OCI-LY1 (cell line): ENCODE data around the gene GUCA1A.
"Not testable (repeated sequence)": the region's sequence is repeated elsewhere in the genome, so short reads cannot be mapped to it uniquely, and the experiment has no call there.

ENCODE experiments used
- H2AFZ ChIP-seq: fragments of 200-600 bp; sonication (generic), shearing (Covaris generic); 2 replicates; pipeline ENCODE4 v1.6.0; 2014; ENCODE audit warnings: antibody characterized with exemption, mild to moderate bottlenecking, low read length
- H3F3A ChIP-seq: fragments of 200-600 bp; sonication (generic), shearing (Covaris generic); 2 replicates; pipeline ENCODE4 v1.6.0; 2014; ENCODE audit warnings: mild to moderate bottlenecking, antibody characterized with exemption, low read length, moderate library complexity; ENCODE audit not compliant: insufficient read depth
- H3K27ac ChIP-seq: fragments of 200-600 bp; sonication (generic); 2 replicates; pipeline ENCODE4 v1.5.1; 2014; ENCODE audit warnings: low read length, mixed run types, mild to moderate bottlenecking, low read depth; ENCODE audit not compliant: poor library complexity, severe bottlenecking
- H3K27me3 ChIP-seq: fragments of 200-600 bp; sonication (generic); 2 replicates; pipeline ENCODE4 v1.6.0; 2014; ENCODE audit warnings: antibody characterized with exemption, mild to moderate bottlenecking, low read length, moderate library complexity; ENCODE audit not compliant: insufficient read depth
- H3K36me3 ChIP-seq: fragments of 200-600 bp; sonication (generic); 2 replicates; pipeline ENCODE4 v1.6.1; 2014; ENCODE audit warnings: mild to moderate bottlenecking, antibody characterized with exemption, low read length, moderate library complexity, mixed read lengths; ENCODE audit not compliant: insufficient read depth
- H3K4me1 ChIP-seq: fragments of 200-600 bp; sonication (generic); 2 replicates; pipeline ENCODE4 v1.5.1; 2014; ENCODE audit warnings: mild to moderate bottlenecking, low read length, moderate library complexity; ENCODE audit not compliant: insufficient read depth, severe bottlenecking
- H3K4me2 ChIP-seq: fragments of 200-600 bp; sonication (generic), shearing (Covaris generic); 2 replicates; pipeline ENCODE4 v1.6.1; 2014; ENCODE audit warnings: low read length
- H3K4me3 ChIP-seq: fragments of 200-600 bp; sonication (generic); 2 replicates; pipeline ENCODE4 v1.5.1; 2014; ENCODE audit warnings: low read length, low read depth, mild to moderate bottlenecking, mixed read lengths; ENCODE audit not compliant: poor library complexity, severe bottlenecking
- H3K79me2 ChIP-seq: fragments of 200-600 bp; shearing (Covaris generic); 2 replicates; pipeline ENCODE4 v1.6.1; 2016; ENCODE audit warnings: mixed run types, low read length, mixed read lengths; ENCODE audit not compliant: insufficient read depth
- H3K9ac ChIP-seq: fragments of 200-600 bp; sonication (generic), shearing (Covaris generic); 2 replicates; pipeline ENCODE4 v1.6.1; 2014; ENCODE audit warnings: mild to moderate bottlenecking, low read length, mixed read lengths
- H3K9me2 ChIP-seq: fragments of 200-600 bp; sonication (generic), shearing (Covaris generic); 2 replicates; pipeline ENCODE4 v1.6.1; 2014; ENCODE audit warnings: low read depth, mild to moderate bottlenecking, low read length, mixed read lengths
- H3K9me3 ChIP-seq: fragments of 200-600 bp; shearing (Covaris generic); 2 replicates; pipeline ENCODE4 v1.6.1; 2014; ENCODE audit warnings: low read length, mixed read lengths
- H4K20me1 ChIP-seq: fragments of 200-600 bp; sonication (generic), shearing (Covaris generic); 2 replicates; pipeline ENCODE4 v1.6.0; 2016; ENCODE audit warnings: mild to moderate bottlenecking, low read length; ENCODE audit not compliant: insufficient read depth
- CTCF ChIP-seq: fragments of 200-600 bp; sonication (generic), shearing (Covaris generic); IDR thresholded peaks from 2 replicates; pipeline ENCODE4 v1.5.1; 2017; ENCODE audit warnings: mild to moderate bottlenecking, antibody characterized with exemption, low read length, moderate library complexity, mixed read lengths
- EZH2 ChIP-seq: fragments of 200-600 bp; sonication (generic), shearing (Covaris generic); IDR thresholded peaks from 2 replicates; pipeline ENCODE4 v1.8.0; 2017; ENCODE audit warnings: borderline replicate concordance, mixed run types, mild to moderate bottlenecking, antibody characterized with exemption, low read length, moderate library complexity, mixed read lengths

GUCA1A gene

GRCh38 chr6:42211726-42212125 is 38.6 kb downstream of the GUCA1A start:
- Histone ChIP-seq H2AFZ (no peak overlapping the region), H3K27ac (no peak overlapping the region), H3K36me3 (peaks cover 63% of the 10 kb centered on the region), H3K79me2 (peaks cover under 1% of the 10 kb centered on the region), H3K4me2 (no peak overlapping the region), H3K27me3 (no peaks in the 10 kb centered on the region), H4K20me1 (no peaks in the 10 kb centered on the region), H3F3A (no peaks in the 10 kb centered on the region), H3K4me1 (peaks cover 12% of the 10 kb centered on the region), H3K9me3 (no peaks in the 10 kb centered on the region), H3K9me2 (no peaks in the 10 kb centered on the region), H3K4me3 (no peak overlapping the region), H3K9ac (no peak overlapping the region)
- TF ChIP-seq EZH2, result no peak
- no peak for TF ChIP-seq CTCF

- Histone ChIP-seq H4K20me1 (no peaks in the 10 kb centered on the region), H3F3A (no peaks in the 10 kb centered on the region), H2AFZ (no peak overlapping the region), H3K79me2 (peaks cover 8% of the 10 kb centered on the region), H3K9ac (no peak overlapping the region), H3K27me3 (no peaks in the 10 kb centered on the region), H3K9me3 (no peaks in the 10 kb centered on the region), H3K9me2 (no peaks in the 10 kb centered on the region), H3K4me2 (no peak overlapping the region), H3K4me3 (no peak overlapping the region), H3K27ac (no peak overlapping the region), H3K36me3 (peaks cover 62% of the 10 kb centered on the region), H3K4me1 (peaks cover 17% of the 10 kb centered on the region)
- TF ChIP-seq EZH2 (no peak), CTCF (no peak)
Observed at GRCh38 chr6:42212442-42212841, 39.3 kb downstream of the GUCA1A start.

GRCh38 chr6:42216495-42216894 is 43.3 kb downstream of the GUCA1A start:
- H4K20me1 ChIP-seq, H3K9me3 ChIP-seq, H3K79me2 ChIP-seq, H3K27ac ChIP-seq, H3F3A ChIP-seq, H3K27me3 ChIP-seq, H2AFZ ChIP-seq, H3K9me2 ChIP-seq: not testable (repeated sequence)
- Histone ChIP-seq H3K4me2 (peak overlapping the region; percentile 88), H3K4me3 (peak overlapping the region; percentile 94), H3K9ac (peak overlapping the region; percentile 93; the same call in 1 of the 2 replicates), H3K36me3 (peaks cover 26% of the 10 kb centered on the region), H3K4me1 (peaks cover 22% of the 10 kb centered on the region)

GRCh38 chr6:42217157-42217518 is 44.0 kb downstream of the GUCA1A start:
- TF ChIP-seq EZH2, result no peak
- no peak for TF ChIP-seq CTCF
- Histone ChIP-seq H3K4me1 (peaks cover 22% of the 10 kb centered on the region), H2AFZ (peak overlapping the region; percentile 59)

More at GRCh38 chr6:42217157-42217518, 44.0 kb downstream of the GUCA1A start:
- H3K27me3 ChIP-seq, result no peaks in the 10 kb centered on the region
- H3K79me2 ChIP-seq, result peaks cover 9% of the 10 kb centered on the region
- peak overlapping the region; percentile 93 for H3K9ac ChIP-seq
- H3K4me3 ChIP-seq, result peak overlapping the region; percentile 94
- H3K9me3 ChIP-seq, result no peaks in the 10 kb centered on the region
- no peak overlapping the region for H3K27ac ChIP-seq
- peaks cover 19% of the 10 kb centered on the region for H3K36me3 ChIP-seq
- no peaks in the 10 kb centered on the region for H4K20me1 ChIP-seq
- peak overlapping the region; percentile 88 for H3K4me2 ChIP-seq
- H3K9me2 ChIP-seq, result no peaks in the 10 kb centered on the region
- no peaks in the 10 kb centered on the region for H3F3A ChIP-seq
